ENCODE measurements around the gene SGMS1.

The SGMS1 gene

GRCh38 chr10:50398823-50399222, 224.9 kb downstream of the SGMS1 start:
- H3K9me3 Mint-ChIP-seq: no peaks in the 10 kb centered on the region
- H3K4me3 Mint-ChIP-seq: no peak overlapping the region
- H3K4me1 Mint-ChIP-seq (ENCODE audit: low read depth): peaks cover 28% of the 10 kb centered on the region
- H3K27ac Mint-ChIP-seq: no peak overlapping the region
- no peaks in the 10 kb centered on the region for H3K27me3 Mint-ChIP-seq (ENCODE audit: low read depth)
- peaks cover 5% of the 10 kb centered on the region for H3K36me3 Mint-ChIP-seq (ENCODE audit: low read depth)

DNA sequence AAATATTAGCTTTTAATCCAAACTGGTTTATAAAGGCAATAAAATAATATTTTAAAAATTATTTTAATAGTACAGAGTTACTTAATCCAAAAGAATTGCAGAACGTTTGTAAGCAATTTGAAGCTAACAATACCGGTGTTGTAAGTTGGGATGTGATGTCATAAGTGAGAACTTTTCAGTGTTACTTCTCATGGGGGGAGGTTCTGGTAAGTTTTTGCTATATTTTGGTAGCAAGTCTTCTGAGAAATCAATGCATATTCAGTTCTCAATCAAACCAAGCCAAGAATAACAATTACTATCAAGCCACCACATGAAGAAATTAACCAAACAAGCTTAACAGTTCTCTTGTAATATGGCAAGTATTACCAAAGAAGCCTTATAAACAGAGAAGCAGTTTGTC, 225.4 kb downstream of the SGMS1 start:
- H3K4me3 Mint-ChIP-seq: no peak overlapping the region

DNA sequence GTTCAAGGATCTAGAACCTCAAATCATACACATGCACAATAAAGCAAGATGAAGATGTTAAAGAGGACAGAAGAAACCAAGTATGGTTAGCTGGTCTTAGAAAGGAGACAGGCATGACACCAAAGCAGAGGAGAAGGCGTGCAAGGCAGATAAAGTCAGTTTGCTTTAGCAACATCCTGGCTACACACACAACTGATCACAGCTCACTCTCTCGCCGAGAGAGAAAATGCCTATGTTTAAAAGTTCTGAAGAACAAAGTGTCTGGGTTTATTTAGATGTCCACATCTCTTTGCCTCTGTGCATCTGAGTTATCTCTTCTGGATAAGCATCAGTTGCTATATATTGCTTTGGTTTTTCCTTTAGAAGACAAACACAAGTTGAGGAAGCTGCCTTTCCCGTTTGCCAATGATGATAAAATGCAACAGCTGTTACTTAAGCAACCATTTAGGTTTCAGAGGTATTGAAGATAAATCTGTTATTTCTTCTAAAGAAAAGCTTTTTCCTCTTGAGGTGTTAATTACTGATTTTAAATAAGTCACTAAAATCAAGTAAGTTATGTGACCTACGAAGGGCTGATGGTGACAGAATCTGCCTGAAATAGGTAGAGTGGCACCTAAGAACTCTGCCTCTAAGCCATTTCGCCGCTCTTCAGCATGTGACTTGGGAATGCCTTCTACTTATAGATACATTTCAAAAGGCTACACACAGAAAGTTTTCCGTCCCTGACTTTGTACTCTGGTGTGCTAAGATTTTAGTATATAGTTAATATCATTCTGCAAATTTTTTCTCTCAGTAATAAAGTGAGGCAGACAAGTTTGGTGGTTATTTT, 226.2 kb downstream of the SGMS1 start:
- no peaks in the 10 kb centered on the region for H3K27me3 Mint-ChIP-seq (ENCODE audit: low read depth)

More for the DNA sequence above, 225.4 kb downstream of the SGMS1 start:
- no peaks in the 10 kb centered on the region for H3K9me3 Mint-ChIP-seq
- H3K36me3 Mint-ChIP-seq (ENCODE audit: low read depth): peaks cover 5% of the 10 kb centered on the region
- peaks cover 26% of the 10 kb centered on the region for H3K4me1 Mint-ChIP-seq (ENCODE audit: low read depth)
- no peaks in the 10 kb centered on the region for H3K27me3 Mint-ChIP-seq (ENCODE audit: low read depth)
- H3K27ac Mint-ChIP-seq: no peak overlapping the region

GRCh38 chr10:50396491-50397311, 227.1 kb downstream of the SGMS1 start:
- Mint-ChIP-seq H3K9me3 (no peaks in the 10 kb centered on the region), H3K4me1 (ENCODE audit: low read depth) (peaks cover 25% of the 10 kb centered on the region), H3K27me3 (ENCODE audit: low read depth) (no peaks in the 10 kb centered on the region), H3K36me3 (ENCODE audit: low read depth) (peaks cover 6% of the 10 kb centered on the region), H3K4me3 (peak overlapping the region; percentile 58), H3K27ac (peak overlapping the region; percentile 78)

More for the DNA sequence above, 226.2 kb downstream of the SGMS1 start:
- Mint-ChIP-seq H3K4me1 (ENCODE audit: low read depth) (peaks cover 26% of the 10 kb centered on the region), H3K9me3 (no peaks in the 10 kb centered on the region), H3K36me3 (ENCODE audit: low read depth) (peaks cover 5% of the 10 kb centered on the region), H3K4me3 (peak overlapping the region; percentile 58), H3K27ac (peak overlapping the region; percentile 78)

GRCh38 chr10:50395851-50396250, 227.9 kb downstream of the SGMS1 start:
- Mint-ChIP-seq H3K9me3 (no peaks in the 10 kb centered on the region), H3K4me1 (ENCODE audit: low read depth) (peaks cover 21% of the 10 kb centered on the region), H3K27me3 (ENCODE audit: low read depth) (no peaks in the 10 kb centered on the region), H3K4me3 (peak overlapping the region; percentile 29), H3K27ac (no peak overlapping the region), H3K36me3 (ENCODE audit: low read depth) (peaks cover 9% of the 10 kb centered on the region)

GRCh38 chr10:50395271-50395670, 228.5 kb downstream of the SGMS1 start:
- H3K4me1 Mint-ChIP-seq (ENCODE audit: low read depth): peaks cover 22% of the 10 kb centered on the region
- no peaks in the 10 kb centered on the region for H3K9me3 Mint-ChIP-seq
- H3K4me3 Mint-ChIP-seq: no peak overlapping the region
- H3K27ac Mint-ChIP-seq: no peak overlapping the region
- H3K36me3 Mint-ChIP-seq (ENCODE audit: low read depth): peaks cover 9% of the 10 kb centered on the region
- H3K27me3 Mint-ChIP-seq (ENCODE audit: low read depth): no peaks in the 10 kb centered on the region

DNA sequence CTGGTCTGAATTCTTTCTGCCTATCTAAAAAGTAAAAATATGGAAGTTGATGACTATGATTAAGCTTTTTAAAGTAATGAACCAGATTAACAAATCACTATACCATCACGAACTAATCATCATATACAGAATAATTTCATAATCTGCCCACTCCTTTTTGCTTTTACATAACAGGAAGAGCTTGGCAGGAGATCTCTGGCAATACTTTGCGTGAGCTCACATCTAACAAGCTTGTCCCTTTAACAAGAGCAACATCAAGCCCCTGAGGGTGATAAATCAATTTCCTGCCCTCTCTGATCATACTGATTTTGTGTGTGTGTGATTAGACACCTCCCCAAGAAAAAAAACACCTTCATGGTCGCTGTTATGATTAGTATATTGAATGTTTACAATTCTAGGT, 228.9 kb downstream of the SGMS1 start:
- no peaks in the 10 kb centered on the region for H3K9me3 Mint-ChIP-seq
- no peak overlapping the region for H3K27ac Mint-ChIP-seq
- peaks cover 9% of the 10 kb centered on the region for H3K36me3 Mint-ChIP-seq (ENCODE audit: low read depth)
- no peaks in the 10 kb centered on the region for H3K27me3 Mint-ChIP-seq (ENCODE audit: low read depth)
- peaks cover 22% of the 10 kb centered on the region for H3K4me1 Mint-ChIP-seq (ENCODE audit: low read depth)
- no peak overlapping the region for H3K4me3 Mint-ChIP-seq

DNA sequence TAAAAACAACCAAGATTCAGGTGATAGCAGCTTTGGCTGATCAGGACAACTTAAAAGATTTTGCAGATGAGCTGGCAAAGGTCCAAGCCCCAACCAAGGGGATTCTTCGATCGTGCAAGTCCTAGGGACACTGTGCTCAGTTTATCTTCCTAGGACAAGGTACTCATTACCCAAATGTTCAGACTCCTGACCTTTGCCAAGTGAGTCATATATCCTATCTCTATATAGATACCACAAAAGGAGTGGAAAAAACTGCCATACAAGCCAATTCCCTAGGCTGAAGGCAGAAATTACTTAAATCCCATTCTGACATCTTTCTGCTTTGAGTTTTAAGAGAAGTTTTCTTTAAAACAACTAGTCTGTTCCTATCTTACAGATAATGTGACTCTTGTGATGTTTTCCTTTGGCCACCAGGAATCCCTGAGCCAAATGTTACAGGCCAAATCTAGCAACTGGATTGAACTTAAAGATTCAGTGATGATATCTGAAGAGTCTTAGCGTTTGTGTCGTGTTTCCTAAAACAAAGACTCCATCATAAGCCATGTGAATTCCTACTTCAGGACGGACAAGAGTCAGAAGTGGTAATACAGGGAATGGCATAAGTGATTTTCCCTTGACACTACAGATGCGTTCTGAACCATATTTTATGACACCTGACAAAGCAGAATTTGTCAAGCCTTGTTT, 229.8 kb downstream of the SGMS1 start:
- no peak overlapping the region for H3K4me3 Mint-ChIP-seq
- no peak overlapping the region for H3K27ac Mint-ChIP-seq
- no peaks in the 10 kb centered on the region for H3K9me3 Mint-ChIP-seq
- H3K27me3 Mint-ChIP-seq (ENCODE audit: low read depth): no peaks in the 10 kb centered on the region
- peaks cover 9% of the 10 kb centered on the region for H3K36me3 Mint-ChIP-seq (ENCODE audit: low read depth)
- H3K4me1 Mint-ChIP-seq (ENCODE audit: low read depth): peaks cover 21% of the 10 kb centered on the region

GRCh38 chr10:50392966-50393718, 230.6 kb downstream of the SGMS1 start:
- H3K27ac Mint-ChIP-seq: no peak overlapping the region
- no peak overlapping the region for H3K4me3 Mint-ChIP-seq
- no peaks in the 10 kb centered on the region for H3K9me3 Mint-ChIP-seq

GRCh38 chr10:50392426-50392825, 231.3 kb downstream of the SGMS1 start:
- Mint-ChIP-seq H3K36me3 (ENCODE audit: low read depth) (peaks cover 11% of the 10 kb centered on the region), H3K9me3 (no peaks in the 10 kb centered on the region), H3K4me3 (no peak overlapping the region), H3K4me1 (ENCODE audit: low read depth) (peaks cover 23% of the 10 kb centered on the region), H3K27ac (no peak overlapping the region), H3K27me3 (ENCODE audit: low read depth) (no peaks in the 10 kb centered on the region)

More at GRCh38 chr10:50392966-50393718, 230.6 kb downstream of the SGMS1 start:
- Mint-ChIP-seq H3K27me3 (ENCODE audit: low read depth) (no peaks in the 10 kb centered on the region), H3K36me3 (ENCODE audit: low read depth) (peaks cover 9% of the 10 kb centered on the region), H3K4me1 (ENCODE audit: low read depth) (peaks cover 18% of the 10 kb centered on the region)

GRCh38 chr10:50390302-50390701, 233.5 kb downstream of the SGMS1 start:
- Mint-ChIP-seq H3K36me3 (ENCODE audit: low read depth) (peaks cover 8% of the 10 kb centered on the region), H3K27me3 (ENCODE audit: low read depth) (no peaks in the 10 kb centered on the region), H3K4me1 (ENCODE audit: low read depth) (peaks cover 12% of the 10 kb centered on the region), H3K9me3 (no peaks in the 10 kb centered on the region), H3K27ac (no peak overlapping the region), H3K4me3 (no peak overlapping the region)

- Mint-ChIP-seq H3K36me3 (ENCODE audit: low read depth) (peaks cover 6% of the 10 kb centered on the region), H3K27me3 (ENCODE audit: low read depth) (no peaks in the 10 kb centered on the region), H3K4me3 (no peak overlapping the region), H3K4me1 (ENCODE audit: low read depth) (peaks cover 11% of the 10 kb centered on the region), H3K9me3 (no peaks in the 10 kb centered on the region), H3K27ac (no peak overlapping the region)
Observed at GRCh38 chr10:50388181-50388580, 235.6 kb downstream of the SGMS1 start.

GRCh38 chr10:50387732-50388073, 236.1 kb downstream of the SGMS1 start:
- Mint-ChIP-seq H3K4me1 (ENCODE audit: low read depth) (peaks cover 11% of the 10 kb centered on the region), H3K9me3 (no peaks in the 10 kb centered on the region), H3K27ac (no peak overlapping the region), H3K4me3 (no peak overlapping the region), H3K27me3 (ENCODE audit: low read depth) (no peaks in the 10 kb centered on the region), H3K36me3 (ENCODE audit: low read depth) (peaks cover 6% of the 10 kb centered on the region)

Measured in T-helper 1 cell treated with Interleukin-12 subunit alpha and Interleukin-12 subunit beta and Interleukin-4 antibody, amounts not matched to agents 30 μg/mL and 1 μg/mL, for 36 hours (primary cell).